Bronchial epithelial cell (primary cell): ENCODE results near the gene DPF1. TPM values are rescaled to one million over a fixed set of nuclear protein-coding genes. Genes with fewer than 3 reads are reported as not detected.
"Not testable (repeated sequence)": the region's sequence is repeated elsewhere in the genome, so short reads cannot be mapped to it uniquely, and the experiment has no call there.

Experiments used
- DNase-seq: peaks from one replicate; pipeline ENCODE4 v3.0.0-alpha.2; 2010; ENCODE audit warnings: low read depth
- FAIRE-seq: peaks from 2 replicates; lab custom pipeline; 2011; peaks lifted over from hg19 to GRCh38; lab: Jason Lieb, UNC
- H3K27me3 ChIP-seq: 2 replicates; pipeline ENCODE4 v1.5.1; 2011; ENCODE audit warnings: low read length; ENCODE audit not compliant: control insufficient read depth, insufficient read depth
- H3K36me3 ChIP-seq: 2 replicates; pipeline ENCODE4 v1.5.1; 2011; ENCODE audit warnings: low read length; ENCODE audit not compliant: control insufficient read depth, insufficient read depth
- H3K4me3 ChIP-seq: 2 replicates; pipeline ENCODE4 v1.5.1; 2011; ENCODE audit warnings: mild to moderate bottlenecking, low read depth, low read length, control low read depth
- CTCF ChIP-seq: IDR thresholded peaks from 2 replicates; pipeline ENCODE4 v1.5.1; 2011; ENCODE audit warnings: mild to moderate bottlenecking, moderate library complexity, low read length, control low read depth, inconsistent platforms; ENCODE audit not compliant: insufficient read depth, severe bottlenecking
- total RNA-seq: library from RNA; depleted of rRNA; stranded (reverse); fragments of >200 nt; gene quantifications from 2 replicates; pipeline ENCODE4 v1.2.1, GENCODE V29; 2014

The DPF1 gene
- total RNA-seq, 1 donor from 2014 or later = not detected

- H3K27me3 ChIP-seq = no peaks in the 10 kb centered on the region
- FAIRE-seq (no peak), DNase-seq (no peak)
- TF ChIP-seq CTCF = no peak
- no peak overlapping the region for H3K4me3 ChIP-seq
- H3K36me3 ChIP-seq = no peaks in the 10 kb centered on the region
Measured at GRCh38 chr19:38262585-38263268, 38.7 kb upstream of the DPF1 start.

- not testable (repeated sequence) for H3K36me3 ChIP-seq, H3K4me3 ChIP-seq, DNase-seq, H3K27me3 ChIP-seq, FAIRE-seq
Measured at GRCh38 chr19:38261942-38262341, 37.9 kb upstream of the DPF1 start.

- no peak for FAIRE-seq
Measured at GRCh38 chr19:38255383-38256014, 31.5 kb upstream of the DPF1 start.

GRCh38 chr19:38253788-38254187 is 29.8 kb upstream of the DPF1 start:
- H3K36me3 ChIP-seq = no peaks in the 10 kb centered on the region
- TF ChIP-seq CTCF = no peak
- H3K4me3 ChIP-seq = no peak overlapping the region
- no peak for FAIRE-seq
- DNase-seq = no peak
- H3K27me3 ChIP-seq = no peaks in the 10 kb centered on the region

More at GRCh38 chr19:38255383-38256014, 31.5 kb upstream of the DPF1 start:
- TF ChIP-seq CTCF = no peak
- Histone ChIP-seq H3K36me3 (no peaks in the 10 kb centered on the region), H3K27me3 (no peaks in the 10 kb centered on the region), H3K4me3 (no peak overlapping the region)
- DNase-seq = no peak

GRCh38 chr19:38252941-38253691 is 29.1 kb upstream of the DPF1 start:
- DNase-seq (no peak), FAIRE-seq (no peak)
- no peak overlapping the region for H3K4me3 ChIP-seq
- no peaks in the 10 kb centered on the region for H3K27me3 ChIP-seq
- no peaks in the 10 kb centered on the region for H3K36me3 ChIP-seq
- TF ChIP-seq CTCF = no peak

- no peaks in the 10 kb centered on the region for H3K36me3 ChIP-seq
- TF ChIP-seq CTCF = no peak
- no peak overlapping the region for H3K4me3 ChIP-seq
- FAIRE-seq (no peak), DNase-seq (no peak)
- no peaks in the 10 kb centered on the region for H3K27me3 ChIP-seq
Measured at GRCh38 chr19:38252385-38252784, 28.4 kb upstream of the DPF1 start.
